Measurements from ENCODE around the gene KIF16B.

DNA sequence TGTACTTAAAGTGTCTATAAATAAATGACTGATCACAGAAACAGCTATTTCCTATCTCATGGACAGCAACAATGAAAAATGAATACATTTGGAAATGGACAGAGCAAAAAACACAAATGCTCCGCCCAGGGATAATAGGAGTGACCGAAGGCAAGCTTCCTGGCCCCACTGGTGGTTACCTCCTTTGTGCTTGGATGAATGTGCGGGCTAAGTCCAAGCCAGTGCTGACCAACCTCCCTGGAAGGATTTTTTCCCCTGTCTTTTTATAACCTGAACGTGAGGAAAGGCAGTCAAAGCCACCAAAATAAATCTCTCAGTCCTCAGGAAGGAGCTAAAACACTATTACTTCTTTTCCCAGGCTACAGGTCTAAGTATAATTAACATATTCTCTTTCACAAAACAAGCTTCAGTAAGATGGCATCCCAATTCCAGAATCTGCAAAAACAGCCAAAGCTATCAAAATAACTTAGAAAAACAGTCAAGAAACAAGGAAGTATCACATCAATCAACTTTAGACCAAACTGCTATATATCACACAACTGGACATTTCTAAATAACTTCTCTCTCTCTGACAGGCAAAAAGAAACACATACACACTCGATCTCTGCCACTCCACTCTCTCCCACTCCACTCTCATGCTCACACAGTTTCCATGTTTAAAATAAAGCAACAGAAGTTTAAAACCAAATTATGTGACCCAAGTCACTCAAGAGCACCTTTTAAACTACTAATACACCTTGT is 10.0 kb downstream of the KIF16B start:
- TF ChIP-seq, protein P1, sequence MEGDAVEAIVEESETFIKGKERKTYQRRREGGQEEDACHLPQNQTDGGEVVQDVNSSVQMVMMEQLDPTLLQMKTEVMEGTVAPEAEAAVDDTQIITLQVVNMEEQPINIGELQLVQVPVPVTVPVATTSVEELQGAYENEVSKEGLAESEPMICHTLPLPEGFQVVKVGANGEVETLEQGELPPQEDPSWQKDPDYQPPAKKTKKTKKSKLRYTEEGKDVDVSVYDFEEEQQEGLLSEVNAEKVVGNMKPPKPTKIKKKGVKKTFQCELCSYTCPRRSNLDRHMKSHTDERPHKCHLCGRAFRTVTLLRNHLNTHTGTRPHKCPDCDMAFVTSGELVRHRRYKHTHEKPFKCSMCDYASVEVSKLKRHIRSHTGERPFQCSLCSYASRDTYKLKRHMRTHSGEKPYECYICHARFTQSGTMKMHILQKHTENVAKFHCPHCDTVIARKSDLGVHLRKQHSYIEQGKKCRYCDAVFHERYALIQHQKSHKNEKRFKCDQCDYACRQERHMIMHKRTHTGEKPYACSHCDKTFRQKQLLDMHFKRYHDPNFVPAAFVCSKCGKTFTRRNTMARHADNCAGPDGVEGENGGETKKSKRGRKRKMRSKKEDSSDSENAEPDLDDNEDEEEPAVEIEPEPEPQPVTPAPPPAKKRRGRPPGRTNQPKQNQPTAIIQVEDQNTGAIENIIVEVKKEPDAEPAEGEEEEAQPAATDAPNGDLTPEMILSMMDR (conservative IDR thresholded peaks at IDR 0.05; ENCODE audit: low read depth in 2 of 2) = no peak
- TF ChIP-seq EZH2 (IDR thresholded peaks at IDR 0.05; ENCODE audit: low read depth, unreplicated experiment) = no peak
- TF ChIP-seq POLR2AphosphoS5 (IDR thresholded peaks at IDR 0.05; ENCODE audit: low read depth) = no peak
- TF ChIP-seq, protein P2, sequence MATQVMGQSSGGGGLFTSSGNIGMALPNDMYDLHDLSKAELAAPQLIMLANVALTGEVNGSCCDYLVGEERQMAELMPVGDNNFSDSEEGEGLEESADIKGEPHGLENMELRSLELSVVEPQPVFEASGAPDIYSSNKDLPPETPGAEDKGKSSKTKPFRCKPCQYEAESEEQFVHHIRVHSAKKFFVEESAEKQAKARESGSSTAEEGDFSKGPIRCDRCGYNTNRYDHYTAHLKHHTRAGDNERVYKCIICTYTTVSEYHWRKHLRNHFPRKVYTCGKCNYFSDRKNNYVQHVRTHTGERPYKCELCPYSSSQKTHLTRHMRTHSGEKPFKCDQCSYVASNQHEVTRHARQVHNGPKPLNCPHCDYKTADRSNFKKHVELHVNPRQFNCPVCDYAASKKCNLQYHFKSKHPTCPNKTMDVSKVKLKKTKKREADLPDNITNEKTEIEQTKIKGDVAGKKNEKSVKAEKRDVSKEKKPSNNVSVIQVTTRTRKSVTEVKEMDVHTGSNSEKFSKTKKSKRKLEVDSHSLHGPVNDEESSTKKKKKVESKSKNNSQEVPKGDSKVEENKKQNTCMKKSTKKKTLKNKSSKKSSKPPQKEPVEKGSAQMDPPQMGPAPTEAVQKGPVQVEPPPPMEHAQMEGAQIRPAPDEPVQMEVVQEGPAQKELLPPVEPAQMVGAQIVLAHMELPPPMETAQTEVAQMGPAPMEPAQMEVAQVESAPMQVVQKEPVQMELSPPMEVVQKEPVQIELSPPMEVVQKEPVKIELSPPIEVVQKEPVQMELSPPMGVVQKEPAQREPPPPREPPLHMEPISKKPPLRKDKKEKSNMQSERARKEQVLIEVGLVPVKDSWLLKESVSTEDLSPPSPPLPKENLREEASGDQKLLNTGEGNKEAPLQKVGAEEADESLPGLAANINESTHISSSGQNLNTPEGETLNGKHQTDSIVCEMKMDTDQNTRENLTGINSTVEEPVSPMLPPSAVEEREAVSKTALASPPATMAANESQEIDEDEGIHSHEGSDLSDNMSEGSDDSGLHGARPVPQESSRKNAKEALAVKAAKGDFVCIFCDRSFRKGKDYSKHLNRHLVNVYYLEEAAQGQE (IDR thresholded peaks at IDR 0.05; ENCODE audit: unreplicated experiment) = no peak
- no peak for TF ChIP-seq ZNF331 (CRISPR knock-in tag; IDR thresholded peaks at IDR 0.05; ENCODE audit: low read depth)
- TF ChIP-seq ZNF114 (CRISPR knock-in tag; IDR thresholded peaks at IDR 0.05) = no peak
- TF ChIP-seq NANOG (IDR thresholded peaks at IDR 0.05; ENCODE audit: borderline replicate concordance) = no peak
- no peak for TF ChIP-seq CREB1 (CRISPR knock-in tag; IDR thresholded peaks at IDR 0.05; ENCODE audit: low read depth)

Measured in GM23338 (cell line).